Memory B cell (primary cell): Measurements from ENCODE around the gene INSL6.

Source experiments
- ATAC-seq: fragments of 150-1000 bp; cut with Tn5 transposase; 2 replicates; pipeline ENCODE4 v1.10.0; 2021; ENCODE audit warnings: low read depth, mild to moderate bottlenecking, moderate library complexity
- DNase-seq, 2 donors: peaks; one replicate each; pipeline ENCODE4 v3.0.0; 2022; ENCODE audit warnings: low spot score in 2 of 2
- H3K27ac Mint-ChIP-seq: one replicate; pipeline ENCODE4 v1.8.0; 2022; ENCODE audit warnings: mild to moderate bottlenecking, moderate library complexity, mixed read lengths
- H3K27me3 Mint-ChIP-seq: one replicate; pipeline ENCODE4 v1.8.0; 2022; ENCODE audit warnings: mixed read lengths
- H3K36me3 Mint-ChIP-seq: one replicate; pipeline ENCODE4 v1.8.0; 2022; ENCODE audit warnings: mild to moderate bottlenecking, mixed read lengths
- H3K4me1 Mint-ChIP-seq: one replicate; pipeline ENCODE4 v1.8.0; 2022; ENCODE audit warnings: mixed read lengths
- H3K4me3 Mint-ChIP-seq: one replicate; pipeline ENCODE4 v1.8.0; 2022; ENCODE audit warnings: mild to moderate bottlenecking, moderate library complexity, mixed read lengths
- H3K9me3 Mint-ChIP-seq: one replicate; pipeline ENCODE4 v1.8.0; 2022; ENCODE audit warnings: mixed read lengths

The INSL6 gene

DNA sequence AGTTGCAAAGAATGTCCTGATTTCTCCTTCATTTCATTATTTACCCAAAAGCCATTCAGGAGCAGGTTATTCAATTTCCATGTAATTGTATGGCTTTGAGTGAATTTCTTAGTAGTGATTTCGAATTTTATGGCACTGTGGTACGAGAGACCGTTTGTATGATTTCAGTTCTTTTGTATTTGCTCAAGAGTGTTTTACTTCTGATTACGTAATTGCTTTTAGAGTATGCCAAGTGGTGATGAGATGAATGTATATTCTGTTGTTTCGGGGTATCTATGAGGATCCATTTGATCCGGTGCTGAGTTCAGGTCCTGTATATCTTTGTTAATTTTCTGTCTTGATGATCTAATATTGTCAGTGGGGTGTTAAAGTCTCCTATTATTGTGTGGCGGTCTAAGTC is 41.2 kb downstream of the INSL6 start:
- DNase-seq (no peak), ATAC-seq (no peak)
- Mint-ChIP-seq H3K4me3 (no peak overlapping the region), H3K9me3 (peaks cover 10% of the 10 kb centered on the region), H3K4me1 (no peaks in the 10 kb centered on the region), H3K27ac (no peak overlapping the region), H3K27me3 (no peaks in the 10 kb centered on the region), H3K36me3 (peaks cover 72% of the 10 kb centered on the region)

DNA sequence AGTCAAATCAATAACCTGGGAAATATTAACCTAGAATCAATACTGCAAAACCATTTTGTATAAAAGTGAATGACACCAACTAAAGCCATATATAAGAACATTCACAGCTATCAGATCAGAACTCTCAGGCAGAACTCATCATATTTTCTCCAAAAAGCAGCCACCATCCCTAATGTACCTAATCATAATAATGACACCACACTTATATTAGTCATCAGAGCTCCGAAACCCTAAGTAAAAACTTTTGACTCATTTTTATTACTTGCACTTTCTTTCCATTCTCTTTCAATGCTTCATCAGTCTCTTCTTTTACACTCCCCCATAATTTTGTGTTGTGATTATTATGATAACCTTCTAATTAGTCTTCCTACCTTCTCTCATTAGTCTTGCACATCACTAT is 45.3 kb downstream of the INSL6 start:
- Mint-ChIP-seq H3K27me3 (no peaks in the 10 kb centered on the region), H3K27ac (no peak overlapping the region), H3K4me3 (no peak overlapping the region), H3K36me3 (peaks cover 46% of the 10 kb centered on the region), H3K4me1 (no peaks in the 10 kb centered on the region), H3K9me3 (peaks cover 18% of the 10 kb centered on the region)
- ATAC-seq (no peak), DNase-seq (no peak)

DNA sequence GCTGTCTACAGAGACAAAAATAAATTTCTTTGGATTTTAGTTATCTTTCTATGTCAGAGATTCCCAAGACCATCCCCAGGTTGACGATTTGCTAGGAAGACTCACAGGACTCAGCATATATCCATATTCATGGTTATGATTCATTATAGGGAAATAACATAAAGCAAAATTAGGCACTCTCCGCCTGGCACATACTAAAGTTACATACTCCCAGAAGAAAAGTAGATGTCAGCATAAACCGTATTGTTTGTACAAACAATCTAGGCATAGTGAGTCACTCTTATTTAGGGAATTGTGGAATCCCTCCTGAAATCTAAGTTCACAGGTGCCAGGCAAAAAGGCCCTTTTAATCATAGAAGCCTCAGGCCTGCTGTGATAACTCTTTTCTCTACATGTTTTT is 62.9 kb downstream of the INSL6 start:
- Mint-ChIP-seq H3K9me3 (no peaks in the 10 kb centered on the region), H3K36me3 (peaks cover 38% of the 10 kb centered on the region)
- ATAC-seq = no peak

DNA sequence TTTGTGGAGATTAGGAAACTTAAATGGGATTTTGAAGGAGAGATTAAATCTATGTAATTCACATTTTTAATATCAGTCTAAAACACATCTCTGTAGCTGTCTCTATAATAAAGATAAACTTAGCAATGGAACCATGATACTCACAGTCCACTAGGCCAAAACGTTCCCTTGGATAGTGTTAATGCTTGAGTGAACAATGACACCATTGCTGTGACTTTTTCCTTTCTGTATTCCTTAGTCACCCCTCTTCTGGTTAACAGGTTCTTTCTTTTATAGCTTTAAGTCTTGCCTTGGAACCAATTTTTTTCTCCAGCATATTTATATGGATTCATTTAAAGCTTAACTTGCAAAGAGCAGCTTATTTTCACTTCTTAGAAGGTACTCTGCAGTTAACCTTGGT is 63.3 kb downstream of the INSL6 start:
- ATAC-seq (no peak), DNase-seq (no peak)
- Mint-ChIP-seq H3K9me3 (no peaks in the 10 kb centered on the region), H3K4me3 (no peak overlapping the region), H3K4me1 (no peaks in the 10 kb centered on the region), H3K27me3 (no peaks in the 10 kb centered on the region), H3K36me3 (peaks cover 38% of the 10 kb centered on the region), H3K27ac (no peak overlapping the region)

More for the DNA sequence above, 62.9 kb downstream of the INSL6 start:
- Mint-ChIP-seq H3K27ac (no peak overlapping the region), H3K4me3 (no peak overlapping the region), H3K4me1 (no peaks in the 10 kb centered on the region), H3K27me3 (no peaks in the 10 kb centered on the region)
- DNase-seq = no peak

DNA sequence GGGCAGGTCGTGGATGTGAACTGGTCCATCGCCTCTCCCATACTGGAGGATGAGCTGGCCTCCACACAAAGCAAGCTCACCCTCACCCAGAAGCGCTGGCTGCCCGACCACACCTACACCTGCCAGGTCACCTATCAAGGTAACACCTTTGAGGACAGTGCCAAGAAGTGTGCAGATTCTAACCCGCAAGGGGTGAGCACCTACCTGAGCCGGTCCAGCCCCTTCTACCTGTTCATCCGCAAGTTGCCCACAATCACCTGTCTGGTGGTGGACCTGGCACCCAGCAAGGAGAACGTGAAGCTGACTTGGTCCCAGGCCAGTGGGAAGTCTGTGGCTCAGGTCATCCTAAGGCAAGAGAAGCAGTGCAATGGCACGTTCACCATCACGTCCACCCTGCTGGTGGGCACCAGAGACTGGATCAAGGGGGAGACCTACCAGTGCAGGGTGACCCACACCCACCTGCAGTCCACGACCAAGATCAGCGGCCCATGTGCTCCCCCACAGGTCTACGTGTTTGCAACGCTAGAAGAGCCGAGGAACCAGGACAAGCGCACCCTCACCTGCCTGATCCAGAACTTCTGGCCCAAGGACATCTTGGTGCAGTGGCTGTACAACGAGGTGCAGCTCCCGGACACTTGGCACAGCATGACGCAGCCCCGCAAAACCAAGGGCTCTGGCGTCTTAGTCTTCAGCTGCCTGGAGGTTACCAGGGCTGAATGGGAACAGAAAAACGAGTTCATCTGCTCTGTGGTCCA is 71.3 kb downstream of the INSL6 start:
- Mint-ChIP-seq H3K4me3 (no peak overlapping the region), H3K27me3 (no peaks in the 10 kb centered on the region), H3K36me3 (peaks cover 25% of the 10 kb centered on the region), H3K9me3 (no peaks in the 10 kb centered on the region), H3K4me1 (no peaks in the 10 kb centered on the region), H3K27ac (no peak overlapping the region)
- no peak for ATAC-seq
- no peak for DNase-seq
